GM19099 (cell line): ENCODE measurements around the gene PCSK5.

Experiments used
- POLR2A ChIP-seq: IDR thresholded peaks from 3 replicates; pipeline ENCODE4 v1.6.1; 2011; ENCODE audit warnings: low read depth; ENCODE audit not compliant: insufficient read length; ENCODE audit errors: extremely low read depth

The PCSK5 gene

GRCh38 chr9:76099516-76099915 lies 209.0 kb downstream of the PCSK5 start:
- TF ChIP-seq POLR2A = no peak

GRCh38 chr9:76101075-76101474 lies 210.6 kb downstream of the PCSK5 start:
- TF ChIP-seq POLR2A = no peak

- TF ChIP-seq POLR2A = no peak
Measured at GRCh38 chr9:76101491-76101890, 211.0 kb downstream of the PCSK5 start.

GRCh38 chr9:76101947-76102346 lies 211.5 kb downstream of the PCSK5 start:
- TF ChIP-seq POLR2A = no peak

- TF ChIP-seq POLR2A = no peak
Measured at GRCh38 chr9:76103531-76104315, 213.2 kb downstream of the PCSK5 start.

- no peak for TF ChIP-seq POLR2A
Measured at GRCh38 chr9:76107482-76107881, 217.0 kb downstream of the PCSK5 start.

GRCh38 chr9:76109953-76110352 lies 219.5 kb downstream of the PCSK5 start:
- TF ChIP-seq POLR2A = no peak

GRCh38 chr9:76112151-76112550 lies 221.7 kb downstream of the PCSK5 start:
- TF ChIP-seq POLR2A = no peak

GRCh38 chr9:76114144-76114543 lies 223.7 kb downstream of the PCSK5 start:
- TF ChIP-seq POLR2A = no peak

- no peak for TF ChIP-seq POLR2A
Measured at GRCh38 chr9:76115396-76115795, 224.9 kb downstream of the PCSK5 start.

GRCh38 chr9:76115982-76116646 lies 225.6 kb downstream of the PCSK5 start:
- no peak for TF ChIP-seq POLR2A

- TF ChIP-seq POLR2A = no peak
Measured at GRCh38 chr9:76116913-76117312, 226.4 kb downstream of the PCSK5 start.

- no peak for TF ChIP-seq POLR2A
Measured at GRCh38 chr9:76127637-76128036, 237.2 kb downstream of the PCSK5 start.

- TF ChIP-seq POLR2A = no peak
Measured at GRCh38 chr9:76135902-76136301, 245.4 kb downstream of the PCSK5 start.

- TF ChIP-seq POLR2A = no peak
Measured at GRCh38 chr9:76136986-76137385, 246.5 kb downstream of the PCSK5 start.

- TF ChIP-seq POLR2A = no peak
Measured at GRCh38 chr9:76137931-76138330, 247.5 kb downstream of the PCSK5 start.
